ENCODE data around the gene ABI3BP.

The ABI3BP gene

GRCh38 chr3:100761211-100761942 is 231.8 kb downstream of the ABI3BP start:
- DNase-seq = no peak

GRCh38 chr3:100760377-100760776 is 232.8 kb downstream of the ABI3BP start:
- DNase-seq = no peak

- no peak for DNase-seq
Observed at GRCh38 chr3:100759950-100760349, 233.3 kb downstream of the ABI3BP start.

- DNase-seq = no peak
Observed at GRCh38 chr3:100759159-100759558, 234.1 kb downstream of the ABI3BP start.

- DNase-seq = no peak
Observed at GRCh38 chr3:100756441-100756840, 236.8 kb downstream of the ABI3BP start.

GRCh38 chr3:100754563-100755334 is 238.5 kb downstream of the ABI3BP start:
- DNase-seq = no peak

- no peak for DNase-seq
Observed at GRCh38 chr3:100753846-100754245, 239.4 kb downstream of the ABI3BP start.

GRCh38 chr3:100748967-100749366 is 244.3 kb downstream of the ABI3BP start:
- DNase-seq = no peak

GRCh38 chr3:100748220-100748619 is 245.0 kb downstream of the ABI3BP start:
- no peak for DNase-seq

GRCh38 chr3:100746092-100746491 is 247.1 kb downstream of the ABI3BP start:
- DNase-seq = no peak

- no peak for DNase-seq
Observed at GRCh38 chr3:100745617-100746016, 247.6 kb downstream of the ABI3BP start.

GRCh38 chr3:100744671-100745070 is 248.6 kb downstream of the ABI3BP start:
- no peak for DNase-seq

- no peak for DNase-seq
Observed at GRCh38 chr3:100743535-100743934, 249.7 kb downstream of the ABI3BP start.

- DNase-seq = no peak
Observed at GRCh38 chr3:100740207-100740606, 253.0 kb downstream of the ABI3BP start.

GRCh38 chr3:100737334-100737733 is 255.9 kb downstream of the ABI3BP start:
- DNase-seq = no peak

GRCh38 chr3:100732435-100732834 is 260.8 kb downstream of the ABI3BP start:
- DNase-seq = no peak

GRCh38 chr3:100730524-100730923 is 262.7 kb downstream of the ABI3BP start:
- DNase-seq = no peak

- no peak for DNase-seq
Observed at GRCh38 chr3:100726706-100727105, 266.5 kb downstream of the ABI3BP start.

GRCh38 chr3:100725935-100726513 is 267.2 kb downstream of the ABI3BP start:
- no peak for DNase-seq

- DNase-seq = no peak
Observed at GRCh38 chr3:100720426-100720825, 272.8 kb downstream of the ABI3BP start.

GRCh38 chr3:100719136-100719535 is 274.1 kb downstream of the ABI3BP start:
- no peak for DNase-seq

GRCh38 chr3:100717637-100718487 is 275.4 kb downstream of the ABI3BP start:
- no peak for DNase-seq

GRCh38 chr3:100717063-100717462 is 276.2 kb downstream of the ABI3BP start:
- no peak for DNase-seq
